ENCODE measurements around the gene KCNN1. TPM values are rescaled to one million over a fixed set of nuclear protein-coding genes. Genes with fewer than 3 reads are reported as not detected.
"Not testable (repeated sequence)": the region's sequence is repeated elsewhere in the genome, so short reads cannot be mapped to it uniquely, and the experiment has no call there.

The KCNN1 gene
- total and polyA plus RNA-seq, 2 donors (not counting 1 experiment from before 2014, with no cell fraction given): under 0.01 TPM; not detected in 1

DNA sequence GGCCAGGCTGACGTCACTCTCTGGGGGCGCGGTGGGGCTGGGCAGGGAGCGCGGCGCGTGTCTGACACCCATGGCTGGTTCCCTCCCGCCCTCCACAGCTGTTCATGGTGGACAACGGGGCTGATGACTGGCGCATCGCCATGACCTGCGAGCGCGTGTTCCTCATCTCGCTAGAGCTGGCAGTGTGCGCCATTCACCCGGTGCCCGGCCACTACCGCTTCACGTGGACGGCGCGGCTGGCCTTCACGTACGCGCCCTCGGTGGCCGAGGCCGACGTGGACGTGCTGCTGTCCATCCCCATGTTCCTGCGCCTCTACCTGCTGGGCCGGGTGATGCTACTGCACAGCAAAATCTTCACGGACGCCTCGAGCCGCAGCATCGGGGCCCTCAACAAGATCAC lies 14.7 kb downstream of the KCNN1 start:
- Histone ChIP-seq H3K9me3 (ENCODE audit: control insufficient read depth, insufficient read depth, low read depth, low read length) (no peaks in the 10 kb centered on the region), H3K36me3 (ENCODE audit: control insufficient read depth, insufficient read depth, low read length) (no peaks in the 10 kb centered on the region), H3K79me2 (ENCODE audit: control insufficient read depth, insufficient read depth, low read length) (no peaks in the 10 kb centered on the region), H3K4me1 (ENCODE audit: control insufficient read depth, extremely low read depth, insufficient read depth, low read length) (no peaks in the 10 kb centered on the region), H3K27me3 (ENCODE audit: control insufficient read depth, insufficient read depth, low read length) (no peaks in the 10 kb centered on the region), H3K4me3 (replicated peaks in 1 of 4; ENCODE audit: control extremely low read depth in 1 of 4, insufficient read depth in 1 of 4, low read depth in 3 of 4, low read length in 4 of 4) (no peak overlapping the region), H3K27ac (ENCODE audit: insufficient read depth, low read length) (no peak overlapping the region), H2AFZ (ENCODE audit: low read length) (no peak overlapping the region), H3K4me2 (ENCODE audit: extremely low read depth, insufficient read depth, low read length) (no peak overlapping the region), H3K9ac (ENCODE audit: insufficient read depth, low read length) (no peak overlapping the region), H4K20me1 (ENCODE audit: control insufficient read depth, extremely low read depth, insufficient read depth, low read length) (no peaks in the 10 kb centered on the region)
- TF ChIP-seq, protein P1, sequence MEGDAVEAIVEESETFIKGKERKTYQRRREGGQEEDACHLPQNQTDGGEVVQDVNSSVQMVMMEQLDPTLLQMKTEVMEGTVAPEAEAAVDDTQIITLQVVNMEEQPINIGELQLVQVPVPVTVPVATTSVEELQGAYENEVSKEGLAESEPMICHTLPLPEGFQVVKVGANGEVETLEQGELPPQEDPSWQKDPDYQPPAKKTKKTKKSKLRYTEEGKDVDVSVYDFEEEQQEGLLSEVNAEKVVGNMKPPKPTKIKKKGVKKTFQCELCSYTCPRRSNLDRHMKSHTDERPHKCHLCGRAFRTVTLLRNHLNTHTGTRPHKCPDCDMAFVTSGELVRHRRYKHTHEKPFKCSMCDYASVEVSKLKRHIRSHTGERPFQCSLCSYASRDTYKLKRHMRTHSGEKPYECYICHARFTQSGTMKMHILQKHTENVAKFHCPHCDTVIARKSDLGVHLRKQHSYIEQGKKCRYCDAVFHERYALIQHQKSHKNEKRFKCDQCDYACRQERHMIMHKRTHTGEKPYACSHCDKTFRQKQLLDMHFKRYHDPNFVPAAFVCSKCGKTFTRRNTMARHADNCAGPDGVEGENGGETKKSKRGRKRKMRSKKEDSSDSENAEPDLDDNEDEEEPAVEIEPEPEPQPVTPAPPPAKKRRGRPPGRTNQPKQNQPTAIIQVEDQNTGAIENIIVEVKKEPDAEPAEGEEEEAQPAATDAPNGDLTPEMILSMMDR (conservative IDR thresholded peaks at IDR 0.05 in 1 of 2, IDR thresholded peaks at IDR 0.05 in 1 of 2; ENCODE audit: low read depth in 1 of 2, low read length in 2 of 2): no peak
- TF ChIP-seq EZH2 (IDR thresholded peaks at IDR 0.05; ENCODE audit: low read length, missing control alignments): no peak
- DNase-seq (ENCODE audit: low read depth in 2 of 2): no peak

DNA sequence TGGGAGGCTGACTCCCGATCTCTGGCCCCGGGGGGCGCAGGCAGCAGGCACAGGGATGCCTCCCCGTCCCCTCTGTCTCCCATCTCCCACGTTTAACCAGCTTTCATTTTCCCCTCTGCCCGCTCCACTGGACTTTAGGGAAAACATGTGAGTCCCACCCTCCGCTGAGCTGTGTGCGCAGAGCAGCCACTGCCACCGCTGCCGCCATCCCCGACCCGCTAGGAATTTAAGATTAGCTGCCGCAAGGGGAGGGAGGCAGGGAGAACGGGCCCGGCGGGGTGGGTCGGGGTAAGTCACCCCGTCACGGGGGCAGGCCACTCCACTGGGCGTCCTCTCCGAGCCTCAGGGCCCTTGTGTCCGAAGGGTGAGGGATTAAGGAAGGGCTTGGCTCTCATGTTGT lies 15.5 kb downstream of the KCNN1 start:
- no peak overlapping the region for H3K27ac ChIP-seq (ENCODE audit: insufficient read depth, low read length)
- TF ChIP-seq, protein P1 (conservative IDR thresholded peaks at IDR 0.05 in 1 of 2, IDR thresholded peaks at IDR 0.05 in 1 of 2; ENCODE audit: low read depth in 1 of 2, low read length in 2 of 2): no peak
- no peak for TF ChIP-seq EZH2 (IDR thresholded peaks at IDR 0.05; ENCODE audit: low read length, missing control alignments)
- no peaks in the 10 kb centered on the region for H3K9me3 ChIP-seq (ENCODE audit: control insufficient read depth, insufficient read depth, low read depth, low read length)
- no peaks in the 10 kb centered on the region for H3K79me2 ChIP-seq (ENCODE audit: control insufficient read depth, insufficient read depth, low read length)
- H3K4me2 ChIP-seq (ENCODE audit: extremely low read depth, insufficient read depth, low read length): no peak overlapping the region
- no peak for DNase-seq (ENCODE audit: low read depth in 2 of 2)
- H2AFZ ChIP-seq (ENCODE audit: low read length): no peak overlapping the region
- no peak overlapping the region for H3K4me3 ChIP-seq (replicated peaks in 1 of 4; ENCODE audit: control extremely low read depth in 1 of 4, insufficient read depth in 1 of 4, low read depth in 3 of 4, low read length in 4 of 4)
- H3K4me1 ChIP-seq (ENCODE audit: control insufficient read depth, extremely low read depth, insufficient read depth, low read length): no peaks in the 10 kb centered on the region
- H4K20me1 ChIP-seq (ENCODE audit: control insufficient read depth, extremely low read depth, insufficient read depth, low read length): no peaks in the 10 kb centered on the region
- H3K27me3 ChIP-seq (ENCODE audit: control insufficient read depth, insufficient read depth, low read length): no peaks in the 10 kb centered on the region
- no peak overlapping the region for H3K9ac ChIP-seq (ENCODE audit: insufficient read depth, low read length)
- H3K36me3 ChIP-seq (ENCODE audit: control insufficient read depth, insufficient read depth, low read length): no peaks in the 10 kb centered on the region

DNA sequence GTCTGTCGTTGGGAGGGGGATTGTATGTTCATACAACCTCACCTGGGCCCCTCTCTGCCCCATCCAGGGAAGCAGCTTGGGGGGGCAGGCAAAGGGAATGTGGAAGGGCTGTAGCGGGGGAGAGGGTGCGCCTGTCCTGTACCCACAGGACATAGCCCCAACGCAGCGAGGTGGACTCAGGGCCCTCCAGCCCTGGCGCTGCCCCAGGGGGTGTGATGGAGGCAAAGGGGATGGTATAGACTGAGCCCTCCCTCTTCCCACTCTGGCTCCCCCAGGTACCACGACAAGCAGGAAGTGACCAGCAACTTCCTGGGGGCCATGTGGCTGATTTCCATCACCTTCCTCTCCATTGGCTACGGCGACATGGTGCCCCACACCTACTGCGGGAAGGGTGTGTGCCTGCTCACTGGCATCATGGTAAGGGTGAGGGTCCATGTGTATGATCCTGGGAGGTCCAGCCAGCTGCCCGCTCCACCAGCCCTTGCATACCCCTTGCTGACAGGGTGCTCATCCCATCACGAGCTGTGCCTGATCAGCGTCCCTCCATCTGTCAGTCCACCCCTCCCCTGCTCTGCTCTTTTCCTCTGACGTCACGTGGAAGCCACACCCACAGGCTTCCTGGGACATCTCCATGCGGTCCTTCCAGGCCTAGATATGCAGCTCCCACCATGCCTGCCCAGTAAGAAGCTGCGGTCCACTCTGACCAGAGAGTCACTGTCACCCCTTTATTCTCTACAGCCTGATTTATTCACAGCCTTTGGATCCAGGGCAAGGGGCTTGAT lies 18.3 kb downstream of the KCNN1 start:
- Histone ChIP-seq H3K27me3 (ENCODE audit: control insufficient read depth, insufficient read depth, low read length) (no peaks in the 10 kb centered on the region), H2AFZ (ENCODE audit: low read length) (no peak overlapping the region), H3K79me2 (ENCODE audit: control insufficient read depth, insufficient read depth, low read length) (no peaks in the 10 kb centered on the region), H3K4me3 (replicated peaks in 1 of 4; ENCODE audit: control extremely low read depth in 1 of 4, insufficient read depth in 1 of 4, low read depth in 3 of 4, low read length in 4 of 4) (no peak overlapping the region), H4K20me1 (ENCODE audit: control insufficient read depth, extremely low read depth, insufficient read depth, low read length) (no peaks in the 10 kb centered on the region), H3K9ac (ENCODE audit: insufficient read depth, low read length) (no peak overlapping the region), H3K4me1 (ENCODE audit: control insufficient read depth, extremely low read depth, insufficient read depth, low read length) (no peaks in the 10 kb centered on the region), H3K4me2 (ENCODE audit: extremely low read depth, insufficient read depth, low read length) (no peak overlapping the region), H3K36me3 (ENCODE audit: control insufficient read depth, insufficient read depth, low read length) (no peaks in the 10 kb centered on the region), H3K27ac (ENCODE audit: insufficient read depth, low read length) (no peak overlapping the region), H3K9me3 (ENCODE audit: control insufficient read depth, insufficient read depth, low read depth, low read length) (no peaks in the 10 kb centered on the region)
- TF ChIP-seq EZH2 (IDR thresholded peaks at IDR 0.05; ENCODE audit: low read length, missing control alignments): no peak
- TF ChIP-seq, protein P1 (conservative IDR thresholded peaks at IDR 0.05 in 1 of 2, IDR thresholded peaks at IDR 0.05 in 1 of 2; ENCODE audit: low read depth in 1 of 2, low read length in 2 of 2): no peak
- no peak for DNase-seq (ENCODE audit: low read depth in 2 of 2)

DNA sequence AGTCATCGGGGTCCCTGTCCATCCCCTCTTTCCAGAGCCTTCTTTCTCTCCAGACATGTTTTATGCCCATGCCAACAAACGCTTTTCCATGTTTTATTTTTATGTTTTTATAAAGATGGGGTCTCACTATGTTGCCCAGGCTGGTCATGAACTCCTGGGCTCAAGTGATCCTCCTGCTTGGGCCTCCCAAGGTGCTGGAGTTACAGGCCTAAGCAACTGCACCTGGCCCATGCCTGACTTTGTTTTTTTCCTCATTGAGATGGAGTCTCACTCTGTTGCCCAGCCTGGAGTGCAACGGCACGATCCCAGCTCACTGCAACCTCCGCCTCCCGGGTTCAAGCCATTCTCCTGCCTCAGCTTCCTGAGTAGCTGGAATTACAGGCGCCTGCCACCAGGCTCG lies 19.7 kb downstream of the KCNN1 start:
- not testable (repeated sequence) for H3K4me1 ChIP-seq (ENCODE audit: control insufficient read depth, extremely low read depth, insufficient read depth, low read length); H2AFZ ChIP-seq (ENCODE audit: low read length); DNase-seq (ENCODE audit: low read depth in 2 of 2); H3K27ac ChIP-seq (ENCODE audit: insufficient read depth, low read length); H3K36me3 ChIP-seq (ENCODE audit: control insufficient read depth, insufficient read depth, low read length); H3K9ac ChIP-seq (ENCODE audit: insufficient read depth, low read length); H3K4me3 ChIP-seq (replicated peaks in 1 of 4; ENCODE audit: control extremely low read depth in 1 of 4, insufficient read depth in 1 of 4, low read depth in 3 of 4, low read length in 4 of 4); H4K20me1 ChIP-seq (ENCODE audit: control insufficient read depth, extremely low read depth, insufficient read depth, low read length); H3K4me2 ChIP-seq (ENCODE audit: extremely low read depth, insufficient read depth, low read length); H3K79me2 ChIP-seq (ENCODE audit: control insufficient read depth, insufficient read depth, low read length); H3K27me3 ChIP-seq (ENCODE audit: control insufficient read depth, insufficient read depth, low read length); H3K9me3 ChIP-seq (ENCODE audit: control insufficient read depth, insufficient read depth, low read depth, low read length)
